HTR-8/SVneo (cell line): ENCODE measurements around the gene RANGAP1.
"Not testable (repeated sequence)": the region's sequence is repeated elsewhere in the genome, so short reads cannot be mapped to it uniquely, and the experiment has no call there.

Experiments used
- DNase-seq: peaks from one replicate; pipeline ENCODE4 v3.0.0; 2011; ENCODE audit warnings: low spot score, mixed read lengths; ENCODE audit not compliant: insufficient read length
- FAIRE-seq: peaks from 2 replicates; lab custom pipeline; 2011; peaks lifted over from hg19 to GRCh38; lab: Jason Lieb, UNC

The RANGAP1 gene

GRCh38 chr22:41301085-41302020, 15.4 kb upstream of the RANGAP1 start, which contains the start of gene ZC3H7B:
Gene ZC3H7B (plus strand): TSS chr22:41301525. CDS start chr22:41320661, 19,136 bp downstream.
- FAIRE-seq, result no peak
- DNase-seq, result peak; percentile 87

GRCh38 chr22:41300661-41301060, 14.7 kb upstream of the RANGAP1 start:
- no peak for DNase-seq
- FAIRE-seq, result no peak

- DNase-seq, result no peak
- FAIRE-seq, result no peak
Observed at GRCh38 chr22:41296826-41297667, 11.1 kb upstream of the RANGAP1 start.

- DNase-seq, FAIRE-seq: not testable (repeated sequence)
Observed at GRCh38 chr22:41294816-41295215, 8.8 kb upstream of the RANGAP1 start.

- FAIRE-seq, result peak; percentile 84
- peak; percentile 72 for DNase-seq
Observed at GRCh38 chr22:41290262-41291221, 4.6 kb upstream of the RANGAP1 start.

GRCh38 chr22:41289671-41290070, 3.7 kb upstream of the RANGAP1 start:
- FAIRE-seq, result no peak
- no peak for DNase-seq

- DNase-seq (peak; percentile 68), FAIRE-seq (no peak)
Observed at GRCh38 chr22:41288245-41288946, 2.4 kb upstream of the RANGAP1 start.

GRCh38 chr22:41286639-41287091, 678 bp upstream of the RANGAP1 start:
- no peak for DNase-seq
- no peak for FAIRE-seq

GRCh38 chr22:41285441-41285819, 557 bp downstream of the RANGAP1 start:
- FAIRE-seq (no peak), DNase-seq (peak; percentile 74)

GRCh38 chr22:41284465-41284864, 1.5 kb downstream of the RANGAP1 start:
- FAIRE-seq (no peak), DNase-seq (no peak)

- DNase-seq (no peak), FAIRE-seq (no peak)
Observed at GRCh38 chr22:41280854-41281253, 5.1 kb downstream of the RANGAP1 start.

- DNase-seq, result no peak
Observed at GRCh38 chr22:41280065-41280464, 5.9 kb downstream of the RANGAP1 start.

GRCh38 chr22:41274856-41275255, 11.1 kb downstream of the RANGAP1 start:
- no peak for FAIRE-seq
- no peak for DNase-seq

More at GRCh38 chr22:41280065-41280464, 5.9 kb downstream of the RANGAP1 start:
- no peak for FAIRE-seq

GRCh38 chr22:41273128-41273527, 12.9 kb downstream of the RANGAP1 start:
- no peak for FAIRE-seq
- DNase-seq, result no peak

- DNase-seq (no peak), FAIRE-seq (no peak)
Observed at GRCh38 chr22:41271787-41272186, 14.2 kb downstream of the RANGAP1 start.

GRCh38 chr22:41267958-41268357, 18.0 kb downstream of the RANGAP1 start:
- DNase-seq (no peak), FAIRE-seq (no peak)

GRCh38 chr22:41264408-41264941, 21.5 kb downstream of the RANGAP1 start:
- FAIRE-seq (no peak), DNase-seq (no peak)

- FAIRE-seq, result no peak
- DNase-seq, result no peak
Observed at GRCh38 chr22:41263704-41264103, 22.3 kb downstream of the RANGAP1 start.
